K562 (cell line): Measurements from ENCODE around the gene ATP9A. TPM values are rescaled to one million over a fixed set of nuclear protein-coding genes. Genes with fewer than 3 reads are reported as not detected.
A peak's percentile ranks its signal among the peaks of the same experiment; 100 is the strongest.

ENCODE experiments used
- ATAC-seq: fragments of 200-7000 bp; cut with Tn5 transposase; 3 replicates; pipeline ENCODE4 v1.9.1; 2020; ENCODE audit warnings: moderate library complexity
- BruUV-seq: library from RNA; stranded (reverse); fragments of 400-500 nt; replicated peaks from 2 replicates; lab custom pipeline; 2021; lab: Mats Ljungman, UMichigan
- CTCF ChIA-PET: fragments of 300-600 bp; formaldehyde crosslinking; extraction: SDS; loops from one replicate; lab custom pipeline; 2021; ENCODE audit warnings: low intra/inter-chr PET ratio; lab: Yijun Ruan, JAX
- POLR2A ChIA-PET: fragments of 300-600, 350-650 bp; sonication (Branson Sonifier 250); formaldehyde crosslinking; extraction: SDS; loops from one replicate; lab custom pipeline; 2021; ENCODE audit warnings: antibody characterized with exemption, inconsistent platforms; lab: Yijun Ruan, JAX
- DNase-seq, 4 experiments: peaks; one replicate each; pipeline versions ENCODE4 v3.0.0 to v3.0.0-alpha.2; 2011 to 2018; ENCODE audit warnings: low spot score in 3 of 4, mixed read lengths in 3 of 4; ENCODE audit errors: extremely low read depth in 1 of 4
- FAIRE-seq: peaks from 2 replicates; lab custom pipeline; 2011; peaks lifted over from hg19 to GRCh38; lab: Jason Lieb, UNC
- H2AFZ ChIP-seq: 2 replicates; pipeline ENCODE4 v1.6.0; 2011; ENCODE audit warnings: low read depth, low read length, control low read depth, inconsistent platforms
- H3K27ac ChIP-seq: fragments of 200-600 bp; 3 replicates; pipeline ENCODE4 v1.8.0; 2011; ENCODE audit warnings: low read depth, mild to moderate bottlenecking, control low read depth, inconsistent platforms, low read length, moderate library complexity, mixed read lengths; ENCODE audit errors: extremely low read depth
- H3K27me3 ChIP-seq, 2 experiments: fragments of 300-600 bp in 1 of 2; 2 replicates in 1 of 2; 3 replicates in 1 of 2; pipeline versions ENCODE4 v1.6.0 to v1.8.0; 2011; ENCODE audit warnings: inconsistent platforms in 2 of 2, low read length in 2 of 2, mild to moderate bottlenecking in 1 of 2, mixed read lengths in 1 of 2, moderate library complexity in 1 of 2; ENCODE audit not compliant: control insufficient read depth in 2 of 2, insufficient read depth in 2 of 2
- H3K36me3 ChIP-seq: fragments of 300-600 bp; 3 replicates; pipeline ENCODE4 v1.8.0; 2011; ENCODE audit warnings: mild to moderate bottlenecking, low read length, inconsistent platforms; ENCODE audit not compliant: control insufficient read depth, insufficient read depth
- H3K4me1 ChIP-seq, 2 experiments: fragments of 200-600 bp in 1 of 2; replicated peaks in 1 of 2; 2 replicates in 1 of 2; 3 replicates in 1 of 2; pipeline versions ENCODE4 v1.5.1 to v1.8.0; 2011; ENCODE audit warnings: inconsistent platforms in 2 of 2, low read length in 2 of 2, mild to moderate bottlenecking in 1 of 2, mixed read lengths in 1 of 2, moderate library complexity in 1 of 2; ENCODE audit not compliant: control insufficient read depth in 2 of 2, insufficient read depth in 2 of 2
- H3K4me2 ChIP-seq: 2 replicates; pipeline ENCODE4 v1.6.1; 2011; ENCODE audit warnings: low read length, control low read depth, inconsistent platforms, mixed read lengths; ENCODE audit not compliant: insufficient read depth
- H3K4me3 ChIP-seq: fragments of 200-600 bp; sonication (generic), shearing (Covaris generic); 2 replicates; pipeline ENCODE4 v1.5.1; 2016; ENCODE audit warnings: control low read depth, inconsistent platforms
- H3K79me2 ChIP-seq: fragments of 200-600 bp; 3 replicates; pipeline ENCODE4 v1.8.0; 2011; ENCODE audit warnings: low read length, inconsistent platforms; ENCODE audit not compliant: control insufficient read depth, insufficient read depth
- H3K9ac ChIP-seq, 2 experiments: 2 replicates each; pipeline versions ENCODE4 v1.6.0 to v1.6.1; 2011; ENCODE audit warnings: low read depth in 2 of 2, low read length in 2 of 2, control low read depth in 1 of 2, inconsistent platforms in 1 of 2, mild to moderate bottlenecking in 1 of 2, mixed read lengths in 1 of 2; ENCODE audit not compliant: insufficient read depth in 1 of 2
- H3K9me1 ChIP-seq: one replicate; pipeline ENCODE4 v1.6.0; 2011; ENCODE audit warnings: inconsistent platforms, mild to moderate bottlenecking, low read length, moderate library complexity; ENCODE audit not compliant: control insufficient read depth, insufficient read depth
- H3K9me3 ChIP-seq: replicated peaks from 2 replicates; pipeline ENCODE4 v1.5.1; 2011; ENCODE audit warnings: low read depth, low read length, inconsistent platforms; ENCODE audit not compliant: control insufficient read depth, insufficient read depth
- H4K20me1 ChIP-seq: replicated peaks from 2 replicates; pipeline ENCODE4 v1.6.1; 2011; ENCODE audit warnings: low read length, inconsistent platforms, mixed read lengths; ENCODE audit not compliant: control insufficient read depth, insufficient read depth
- HMGN3 ChIP-seq: IDR thresholded peaks from 2 replicates; pipeline ENCODE4 v1.6.1; 2011; ENCODE audit warnings: borderline replicate concordance, low read depth, mild to moderate bottlenecking, mixed read lengths, low read length; ENCODE audit not compliant: insufficient read length; ENCODE audit errors: extremely low read depth
- RBM25 ChIP-seq: fragments of 200-400 bp; formaldehyde crosslinking; IDR thresholded peaks from 2 replicates; pipeline ENCODE4 v1.6.1; 2018; ENCODE audit warnings: low read length, low read depth, moderate library complexity; ENCODE audit not compliant: severe bottlenecking
- U2AF1 ChIP-seq: fragments of 200-400 bp; formaldehyde crosslinking; optimal IDR thresholded peaks from 2 replicates; pipeline ENCODE3; 2017; ENCODE audit warnings: mild to moderate bottlenecking, low read depth, low read length, moderate library complexity
- ZNF121 ChIP-seq: sonication (generic); formaldehyde crosslinking; conservative IDR thresholded peaks from 2 replicates; pipeline ENCODE4 v1.8.0; 2022; ENCODE audit warnings: missing genetic modification reagents
- WGBS: fragments of 100-300 bp; shearing (Covaris generic); methylation state at CpG from one replicate; pipeline ENCODE4 v1.1.6; 2016; ENCODE audit warnings: low coverage, mixed read lengths; ENCODE audit not compliant: insufficient coverage; ENCODE audit errors: missing lambda C conversion rate; 5-methylcytosine and 5-hydroxymethylcytosine counted together
- in situ Hi-C: fragments of 300-500 bp; cut with MboI; formaldehyde crosslinking; loops from 4 replicates; pipeline ENCODE4 v1.15.0; 2018; ENCODE audit warnings: inconsistent platforms, mixed read lengths
- intact Hi-C: fragments of 100-400 bp; cut with micrococcal nuclease; formaldehyde crosslinking; loops from 2 replicates; pipeline ENCODE4 v1.14.2; 2022
- polyA plus RNA-seq, 8 experiments: library from polyadenylated mRNA; depleted of rRNA in 4 of 8; stranded (reverse) in 5 of 8; unstranded in 3 of 8; fragments of >200 nt; fragmentation: Nextera tagmentation in 2 of 8; fragmentation: Illumina TruSeq in 1 of 8; extraction: Ambion mirVana in 2 of 8; extraction: Trizol in 1 of 8; gene quantifications; 2 replicates each; pipeline versions ENCODE4 v1.2.1 to v1.2.3, GENCODE V29; 2011 to 2014; ENCODE audit warnings: inconsistent platforms in 1 of 8, missing spikeins in 1 of 8
- total RNA-seq, 7 experiments: library from RNA; depleted of rRNA in 6 of 7; stranded (reverse); fragments of >200 nt in 6 of 7; fragmentation: Illumina TruSeq in 2 of 7; extraction: Trizol in 2 of 7; gene quantifications; 2 replicates each; pipeline versions ENCODE4 v1.2.1 to v1.2.3, GENCODE V29; 2011 to 2021; ENCODE audit warnings: low replicate concordance in 1 of 7

ATP9A gene
- total and polyA plus RNA-seq, 9 of the 15 experiments (the other 6 are each of a cell fraction or from before 2014, with no cell fraction given): 0.18 to 0.62 (median 0.29) TPM

GRCh38 chr20:51660672-51661608 lies 107.2 kb downstream of the ATP9A start:
- ATAC-seq (no peak), FAIRE-seq (no peak)
- Histone ChIP-seq H3K9me3 (no peaks in the 10 kb centered on the region), H3K27me3 (peaks cover 18 to 29% of the 10 kb centered on the region in 2 experiments; a peak in 4 of 5 replicates), H3K4me2 (no peak overlapping the region), H3K9me1 (no peaks in the 10 kb centered on the region), H3K9ac (no peak overlapping the region)
- intact Hi-C loops: no loop called here
- CTCF ChIA-PET: no interaction called here
- TF ChIP-seq RBM25 (no peak), U2AF1 (no peak), HMGN3 (no peak), ZNF121 (CRISPR knock-in tag) (0 out of 2 replicates have a peak, but pooled peaks have one; percentile 10)
- TF ChIP-seq, all 486 proteins: peak for 1
- WGBS: 24% methylated on average over 5 of the region's 7 CpGs
- DNase-seq: no peak
- BruUV-seq: no TSS peak
- no peaks in the 10 kb centered on the region for H3K79me2 ChIP-seq
- no peak overlapping the region for H3K27ac ChIP-seq
- no peaks in the 10 kb centered on the region for H3K36me3 ChIP-seq
- in situ Hi-C loops: no loop called here
- H3K4me1 ChIP-seq: 0 out of 5 replicates have a peak, but pooled peaks cover 0 to 4% of the 10 kb centered on the region in 2 experiments
- POLR2A ChIA-PET: interaction anchor here (1.0 kb wide), 1 partner anchor 9 kb away, joined by 3 read pairs; no protein-coding TSS in a partner anchor
- no peaks in the 10 kb centered on the region for H4K20me1 ChIP-seq
- H3K4me3 ChIP-seq: no peak overlapping the region
- no peak overlapping the region for H2AFZ ChIP-seq
